H1 (cell line): ENCODE measurements around the gene KMT2E. TPM values are rescaled to one million over a fixed set of nuclear protein-coding genes. Genes with fewer than 3 reads are reported as not detected.

Experiments used
- CTCF ChIA-PET: fragments of 300-600 bp; sonication (Branson Sonifier 250); formaldehyde crosslinking; loops from one replicate; lab custom pipeline; 2021; ENCODE audit not compliant: partially characterized antibody; lab: Charles Lee
- POLR2A ChIA-PET: fragments of 300-600 bp; sonication (Branson Sonifier 250); formaldehyde crosslinking; loops from one replicate; lab custom pipeline; 2021; ENCODE audit warnings: inconsistent platforms; ENCODE audit not compliant: partially characterized antibody; lab: Charles Lee
- DNase-seq, 2 experiments: peaks; one replicate each; pipeline versions ENCODE4 v3.0.0 to v3.0.0-alpha.2; 2010 to 2022; ENCODE audit warnings: low spot score in 2 of 2, low read depth in 1 of 2, mixed read lengths in 1 of 2
- FAIRE-seq: peaks from 2 replicates; lab custom pipeline; 2011; peaks lifted over from hg19 to GRCh38; lab: Jason Lieb, UNC
- H2AFZ ChIP-seq: 2 replicates; pipeline ENCODE4 v1.8.1; 2012; ENCODE audit warnings: low read length, inconsistent platforms
- H2AK5ac ChIP-seq: 2 replicates; pipeline ENCODE4 v1.6.1; 2013; ENCODE audit warnings: low read depth, low read length
- H2BK120ac ChIP-seq: replicated peaks from 2 replicates; pipeline ENCODE3; 2013; ENCODE audit warnings: low read depth, low read length, inconsistent platforms
- H2BK12ac ChIP-seq: 2 replicates; pipeline ENCODE4 v1.6.1; 2013; ENCODE audit warnings: low read depth, low read length
- H2BK15ac ChIP-seq: 2 replicates; pipeline ENCODE4 v1.6.1; 2013; ENCODE audit warnings: low read length
- H2BK20ac ChIP-seq: 2 replicates; pipeline ENCODE4 v1.6.1; 2013; ENCODE audit warnings: low read length
- H2BK5ac ChIP-seq: 2 replicates; pipeline ENCODE4 v1.6.1; 2013; ENCODE audit warnings: low read depth, low read length
- H3K14ac ChIP-seq: 2 replicates; pipeline ENCODE4 v1.6.1; 2013; ENCODE audit warnings: inconsistent platforms; ENCODE audit not compliant: insufficient read length
- H3K18ac ChIP-seq: 2 replicates; pipeline ENCODE4 v1.6.1; 2013; ENCODE audit warnings: low read length; ENCODE audit errors: extremely low read depth
- H3K23ac ChIP-seq: 2 replicates; pipeline ENCODE4 v1.6.1; 2013; ENCODE audit warnings: inconsistent platforms; ENCODE audit not compliant: insufficient read length
- H3K23me2 ChIP-seq: 2 replicates; pipeline ENCODE4 v1.6.1; 2013; ENCODE audit warnings: low read depth, low read length
- H3K27ac ChIP-seq: 2 replicates; pipeline ENCODE4 v1.6.1; 2011; ENCODE audit warnings: low read depth, low read length, inconsistent platforms
- H3K27me3 ChIP-seq, 4 experiments: replicated peaks in 1 of 4; 1 replicate in 1 of 4; 2 replicates in 3 of 4; pipeline versions ENCODE4 v1.6.1 to v1.8.1; 2011 to 2013; ENCODE audit warnings: low read length in 3 of 4, mild to moderate bottlenecking in 3 of 4, inconsistent platforms in 2 of 4, mixed read lengths in 2 of 4, moderate library complexity in 1 of 4; ENCODE audit not compliant: control insufficient read depth in 3 of 4, insufficient read depth in 3 of 4; ENCODE audit errors: extremely low read depth in 1 of 4
- H3K36me3 ChIP-seq, 4 experiments: 2 replicates each; pipeline versions ENCODE4 v1.6.1 to v1.8.1; 2011 to 2013; ENCODE audit warnings: mild to moderate bottlenecking in 4 of 4, low read length in 3 of 4, moderate library complexity in 2 of 4, control low read depth in 1 of 4, inconsistent platforms in 1 of 4; ENCODE audit not compliant: insufficient read depth in 4 of 4, control insufficient read depth in 2 of 4
- H3K4ac ChIP-seq: replicated peaks from 2 replicates; pipeline ENCODE3; 2013; ENCODE audit warnings: low read length, low read depth, mixed read lengths, inconsistent platforms; ENCODE audit not compliant: insufficient read length
- H3K4me1 ChIP-seq, 4 experiments: replicated peaks in 1 of 4; 1 replicate in 1 of 4; 2 replicates in 3 of 4; pipeline versions ENCODE4 v1.6.1 to v1.8.1; 2011 to 2013; ENCODE audit warnings: low read length in 3 of 4, inconsistent platforms in 2 of 4, mixed read lengths in 1 of 4; ENCODE audit not compliant: insufficient read depth in 4 of 4, control insufficient read depth in 3 of 4
- H3K4me2 ChIP-seq, 2 experiments: 2 replicates each; pipeline versions ENCODE4 v1.6.1 to v1.8.1; 2011 to 2013; ENCODE audit warnings: low read depth in 2 of 2, low read length in 2 of 2, control low read depth in 1 of 2, inconsistent platforms in 1 of 2, mild to moderate bottlenecking in 1 of 2; ENCODE audit not compliant: insufficient read depth in 1 of 2
- H3K4me3 ChIP-seq, 4 experiments: fragments of 200-600, 300-600 bp in 1 of 4; sonication (generic), shearing (Covaris generic), sonication (Bioruptor Twin) in 1 of 4; 2 replicates each; pipeline versions ENCODE4 v1.5.1 to v1.8.1; 2011 to 2016; ENCODE audit warnings: low read length in 4 of 4, low read depth in 3 of 4, control low read depth in 2 of 4, inconsistent platforms in 2 of 4, mild to moderate bottlenecking in 2 of 4, mixed read lengths in 1 of 4, moderate library complexity in 1 of 4; ENCODE audit not compliant: insufficient read depth in 2 of 4; ENCODE audit errors: extremely low read depth in 1 of 4
- H3K56ac ChIP-seq: replicated peaks from 2 replicates; pipeline ENCODE3; 2013; ENCODE audit warnings: low read depth, mild to moderate bottlenecking, mixed read lengths, low read length, inconsistent platforms; ENCODE audit not compliant: insufficient read length
- H3K79me1 ChIP-seq: 2 replicates; pipeline ENCODE4 v1.6.1; 2013; ENCODE audit warnings: low read depth, low read length, control low read depth
- H3K79me2 ChIP-seq, 2 experiments: 2 replicates each; pipeline versions ENCODE4 v1.6.1 to v1.8.1; 2012 to 2013; ENCODE audit warnings: low read length in 2 of 2, mild to moderate bottlenecking in 2 of 2, inconsistent platforms in 1 of 2; ENCODE audit not compliant: insufficient read depth in 2 of 2, control insufficient read depth in 1 of 2
- H3K9ac ChIP-seq, 4 experiments: replicated peaks in 1 of 4; 1 replicate in 1 of 4; 2 replicates in 3 of 4; pipeline versions ENCODE4 v1.6.1 to v1.8.1; 2011 to 2013; ENCODE audit warnings: low read depth in 3 of 4, low read length in 3 of 4, control low read depth in 2 of 4, mild to moderate bottlenecking in 2 of 4, moderate library complexity in 2 of 4, inconsistent platforms in 1 of 4; ENCODE audit errors: extremely low read depth in 1 of 4
- H3K9me3 ChIP-seq, 2 experiments: 2 replicates each; pipeline versions ENCODE4 v1.6.1 to v1.8.1; 2012 to 2013; ENCODE audit warnings: mild to moderate bottlenecking in 2 of 2, moderate library complexity in 2 of 2, control low read depth in 1 of 2, inconsistent platforms in 1 of 2, low read depth in 1 of 2, low read length in 1 of 2, mixed read lengths in 1 of 2; ENCODE audit not compliant: insufficient read depth in 2 of 2
- H4K20me1 ChIP-seq, 2 experiments: replicated peaks in 1 of 2; 2 replicates each; pipeline versions ENCODE3 to v1.8.1; 2011 to 2013; ENCODE audit warnings: inconsistent platforms in 2 of 2, low read length in 2 of 2, mild to moderate bottlenecking in 1 of 2; ENCODE audit not compliant: insufficient read depth in 2 of 2, control insufficient read depth in 1 of 2
- H4K5ac ChIP-seq: 2 replicates; pipeline ENCODE4 v1.6.1; 2013; ENCODE audit warnings: low read length, low read depth, mixed read lengths, inconsistent platforms; ENCODE audit not compliant: insufficient read length
- H4K8ac ChIP-seq: 2 replicates; pipeline ENCODE4 v1.8.0; 2013; ENCODE audit warnings: mild to moderate bottlenecking, moderate library complexity, low read length, inconsistent platforms; ENCODE audit not compliant: insufficient read depth; ENCODE audit errors: extremely low read depth
- H4K91ac ChIP-seq: replicated peaks from 2 replicates; pipeline ENCODE3; 2013; ENCODE audit warnings: low read length, mixed read lengths, inconsistent platforms; ENCODE audit not compliant: insufficient read length
- CHD1 ChIP-seq: IDR thresholded peaks from 2 replicates; pipeline ENCODE4 v1.6.1; 2012; ENCODE audit warnings: low read depth, low read length, improper control_type of control experiment
- EGR1 ChIP-seq: IDR thresholded peaks from 2 replicates; pipeline ENCODE4 v1.6.1; 2011; ENCODE audit warnings: low read depth, low read length, borderline replicate concordance
- JUND ChIP-seq: IDR thresholded peaks from 2 replicates; pipeline ENCODE4 v1.6.1; 2011; ENCODE audit warnings: mild to moderate bottlenecking, improper control_type of control experiment, low read length
- NANOG ChIP-seq: IDR thresholded peaks from 2 replicates; pipeline ENCODE4 v1.6.1; 2011; ENCODE audit warnings: low read length, low read depth, mild to moderate bottlenecking, inconsistent platforms; ENCODE audit not compliant: insufficient read depth, poor library complexity, severe bottlenecking
- WGBS, 2 experiments: shearing (Covaris generic) in 1 of 2; methylation state at CpG; one replicate each; pipeline versions ENCODE4 v1.1.6 to v1.1.7; 2013 to 2015; ENCODE audit warnings: low lambda C conversion rate in 2 of 2, mixed read lengths in 2 of 2, inconsistent platforms in 1 of 2, low coverage in 1 of 2, missing lambda C conversion rate in 1 of 2; ENCODE audit not compliant: insufficient replicate concordance in 2 of 2, insufficient coverage in 1 of 2, insufficient read length in 1 of 2; ENCODE audit errors: extremely low coverage in 1 of 2, missing lambda C conversion rate in 1 of 2; 5-methylcytosine and 5-hydroxymethylcytosine counted together
- polyA plus RNA-seq, 7 experiments: library from polyadenylated mRNA; depleted of rRNA in 3 of 7; stranded (reverse) in 5 of 7; unstranded in 2 of 7; fragments of >200 nt in 5 of 7; fragments of 200-250 nt in 2 of 7; gene quantifications; 1 replicate in 5 of 7; 2 replicates in 1 of 7; 4 replicates in 1 of 7; pipeline versions ENCODE4 v1.2.1 to v1.2.3, GENCODE V29; 2011 to 2013; ENCODE audit warnings: missing spikeins in 2 of 7, mixed read lengths in 2 of 7
- total RNA-seq: library from RNA; stranded (reverse); fragmentation: NEBNext Ultra II Directional; extraction: Animal tissue kit (Norgen Biotek cat#: 25700); gene quantifications from 2 replicates; pipeline ENCODE4 v1.2.1, GENCODE V29; 2021

The KMT2E gene
- total and polyA plus RNA-seq, 2 of the 8 experiments (the other 6 are each of a cell fraction or from before 2014, with no cell fraction given) = 10.9 to 45.0 TPM

DNA sequence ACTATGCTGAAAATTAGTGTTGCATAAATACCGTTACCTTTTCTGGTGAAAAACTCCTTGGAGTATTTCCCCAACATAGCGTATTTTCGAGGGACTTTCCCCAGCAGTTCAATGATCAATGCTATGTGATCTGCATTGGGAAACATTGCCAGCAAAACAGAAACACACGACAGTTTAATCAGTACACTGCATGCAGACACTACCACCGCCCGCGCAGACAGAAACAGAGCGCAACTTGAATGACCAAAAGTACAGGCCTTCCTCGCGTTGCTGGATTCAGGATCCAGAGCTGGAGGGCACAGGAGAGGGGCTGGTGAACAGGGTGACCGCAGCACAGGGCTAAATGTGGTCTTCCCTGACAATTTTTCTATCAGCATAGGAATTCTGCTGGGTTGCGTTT is 111.7 kb downstream of the KMT2E start:
- H3K18ac ChIP-seq = no peak overlapping the region
- H3K79me2 ChIP-seq = no peaks in the 10 kb centered on the region
- no peak overlapping the region for H3K23ac ChIP-seq
- H2BK120ac ChIP-seq = no peak overlapping the region
- no peaks in the 10 kb centered on the region for H3K27me3 ChIP-seq
- H2BK20ac ChIP-seq = no peak overlapping the region
- TF ChIP-seq JUND (no peak), EGR1 (no peak), CHD1 (no peak), NANOG (no peak)
- H3K4me2 ChIP-seq = no peak overlapping the region
- no peaks in the 10 kb centered on the region; the same call in 1 of the 2 replicates for H3K79me1 ChIP-seq
- no peak overlapping the region for H2AK5ac ChIP-seq
- no peak overlapping the region for H3K4me3 ChIP-seq
- no peak overlapping the region for H3K9ac ChIP-seq
- H3K36me3 ChIP-seq = peaks cover 0 to 5% (median 2%) of the 10 kb centered on the region in 4 experiments; a peak in 2 of 8 replicates
- no peak overlapping the region for H3K14ac ChIP-seq
- H2BK5ac ChIP-seq = no peak overlapping the region
- H4K8ac ChIP-seq = no peak overlapping the region
- H4K5ac ChIP-seq = no peak overlapping the region
- H2AFZ ChIP-seq = no peak overlapping the region
- no peaks in the 10 kb centered on the region for H3K23me2 ChIP-seq
- no peak overlapping the region for H3K4ac ChIP-seq
- no peak overlapping the region for H2BK12ac ChIP-seq
- no peaks in the 10 kb centered on the region for H3K4me1 ChIP-seq
- 0 out of 2 replicates have a peak overlapping the region, but pooled peaks have one; percentile 21 for H2BK15ac ChIP-seq
- DNase-seq = no peak
- FAIRE-seq = no peak
- no peaks in the 10 kb centered on the region for H3K9me3 ChIP-seq
- CTCF ChIA-PET = interaction anchor here (1.6 to 1.9 kb wide), 2 partner anchors 11 to 18 kb away, joined by 5 to 9 read pairs; no protein-coding TSS in a partner anchor
- POLR2A ChIA-PET = interaction anchor here (0.7 kb wide), 1 partner anchor 18 kb away, joined by 3 read pairs; no protein-coding TSS in a partner anchor
- H4K20me1 ChIP-seq = no peaks in the 10 kb centered on the region
- H3K27ac ChIP-seq = no peak overlapping the region
- H3K56ac ChIP-seq = no peak overlapping the region
- no peak overlapping the region for H4K91ac ChIP-seq
- 93% methylated on average over 12 of the region's 12 CpGs; no CpG with 5 or more reads in 1 of the 2 experiments for WGBS, 2 experiments
